Measurements from ENCODE around the gene ZNF135.

The ZNF135 gene

DNA sequence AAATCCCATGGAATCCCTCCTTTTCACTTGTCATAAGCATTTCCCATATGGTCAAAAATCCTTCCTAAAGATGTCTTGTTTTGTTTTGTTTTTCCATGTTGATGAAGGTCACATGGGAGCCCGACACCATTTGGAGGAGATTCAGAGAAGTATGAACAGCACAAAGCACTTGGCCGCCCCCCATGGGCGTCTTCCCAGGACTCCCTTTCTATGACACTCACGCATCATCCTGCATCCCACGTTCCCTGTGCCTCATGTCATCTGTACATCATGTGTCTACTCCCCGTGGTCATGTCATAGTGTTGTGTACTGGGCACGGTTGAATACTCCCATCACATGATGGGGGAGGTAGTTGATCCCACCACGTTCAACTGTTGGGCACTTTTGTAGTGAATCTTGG, 23.2 kb upstream of the ZNF135 start:
- no peak overlapping the region for H3K4me3 ChIP-seq (replicated peaks; ENCODE audit: insufficient read depth, low read length)
- H3K27me3 ChIP-seq (ENCODE audit: insufficient read depth, poor library complexity, severe bottlenecking), result no peaks in the 10 kb centered on the region
- no peak for DNase-seq (ENCODE audit: low read depth in 1 of 2, low spot score in 1 of 2)
- H3K27ac ChIP-seq (replicated peaks), result no peak overlapping the region
- TF ChIP-seq GABPA (IDR thresholded peaks at IDR 0.05; ENCODE audit: low read depth) (no peak), SPI1 (IDR thresholded peaks at IDR 0.05; ENCODE audit: borderline replicate concordance, low read depth) (no peak), POLR2AphosphoS5 (IDR thresholded peaks at IDR 0.05; ENCODE audit: low read depth) (no peak)
- TF ChIP-seq, protein P1, sequence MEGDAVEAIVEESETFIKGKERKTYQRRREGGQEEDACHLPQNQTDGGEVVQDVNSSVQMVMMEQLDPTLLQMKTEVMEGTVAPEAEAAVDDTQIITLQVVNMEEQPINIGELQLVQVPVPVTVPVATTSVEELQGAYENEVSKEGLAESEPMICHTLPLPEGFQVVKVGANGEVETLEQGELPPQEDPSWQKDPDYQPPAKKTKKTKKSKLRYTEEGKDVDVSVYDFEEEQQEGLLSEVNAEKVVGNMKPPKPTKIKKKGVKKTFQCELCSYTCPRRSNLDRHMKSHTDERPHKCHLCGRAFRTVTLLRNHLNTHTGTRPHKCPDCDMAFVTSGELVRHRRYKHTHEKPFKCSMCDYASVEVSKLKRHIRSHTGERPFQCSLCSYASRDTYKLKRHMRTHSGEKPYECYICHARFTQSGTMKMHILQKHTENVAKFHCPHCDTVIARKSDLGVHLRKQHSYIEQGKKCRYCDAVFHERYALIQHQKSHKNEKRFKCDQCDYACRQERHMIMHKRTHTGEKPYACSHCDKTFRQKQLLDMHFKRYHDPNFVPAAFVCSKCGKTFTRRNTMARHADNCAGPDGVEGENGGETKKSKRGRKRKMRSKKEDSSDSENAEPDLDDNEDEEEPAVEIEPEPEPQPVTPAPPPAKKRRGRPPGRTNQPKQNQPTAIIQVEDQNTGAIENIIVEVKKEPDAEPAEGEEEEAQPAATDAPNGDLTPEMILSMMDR (IDR thresholded peaks at IDR 0.05; ENCODE audit: insufficient read depth, low read length), result no peak
- TF ChIP-seq, protein P2, sequence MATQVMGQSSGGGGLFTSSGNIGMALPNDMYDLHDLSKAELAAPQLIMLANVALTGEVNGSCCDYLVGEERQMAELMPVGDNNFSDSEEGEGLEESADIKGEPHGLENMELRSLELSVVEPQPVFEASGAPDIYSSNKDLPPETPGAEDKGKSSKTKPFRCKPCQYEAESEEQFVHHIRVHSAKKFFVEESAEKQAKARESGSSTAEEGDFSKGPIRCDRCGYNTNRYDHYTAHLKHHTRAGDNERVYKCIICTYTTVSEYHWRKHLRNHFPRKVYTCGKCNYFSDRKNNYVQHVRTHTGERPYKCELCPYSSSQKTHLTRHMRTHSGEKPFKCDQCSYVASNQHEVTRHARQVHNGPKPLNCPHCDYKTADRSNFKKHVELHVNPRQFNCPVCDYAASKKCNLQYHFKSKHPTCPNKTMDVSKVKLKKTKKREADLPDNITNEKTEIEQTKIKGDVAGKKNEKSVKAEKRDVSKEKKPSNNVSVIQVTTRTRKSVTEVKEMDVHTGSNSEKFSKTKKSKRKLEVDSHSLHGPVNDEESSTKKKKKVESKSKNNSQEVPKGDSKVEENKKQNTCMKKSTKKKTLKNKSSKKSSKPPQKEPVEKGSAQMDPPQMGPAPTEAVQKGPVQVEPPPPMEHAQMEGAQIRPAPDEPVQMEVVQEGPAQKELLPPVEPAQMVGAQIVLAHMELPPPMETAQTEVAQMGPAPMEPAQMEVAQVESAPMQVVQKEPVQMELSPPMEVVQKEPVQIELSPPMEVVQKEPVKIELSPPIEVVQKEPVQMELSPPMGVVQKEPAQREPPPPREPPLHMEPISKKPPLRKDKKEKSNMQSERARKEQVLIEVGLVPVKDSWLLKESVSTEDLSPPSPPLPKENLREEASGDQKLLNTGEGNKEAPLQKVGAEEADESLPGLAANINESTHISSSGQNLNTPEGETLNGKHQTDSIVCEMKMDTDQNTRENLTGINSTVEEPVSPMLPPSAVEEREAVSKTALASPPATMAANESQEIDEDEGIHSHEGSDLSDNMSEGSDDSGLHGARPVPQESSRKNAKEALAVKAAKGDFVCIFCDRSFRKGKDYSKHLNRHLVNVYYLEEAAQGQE (IDR thresholded peaks at IDR 0.05; ENCODE audit: insufficient replicate concordance, low read depth), result no peak

DNA sequence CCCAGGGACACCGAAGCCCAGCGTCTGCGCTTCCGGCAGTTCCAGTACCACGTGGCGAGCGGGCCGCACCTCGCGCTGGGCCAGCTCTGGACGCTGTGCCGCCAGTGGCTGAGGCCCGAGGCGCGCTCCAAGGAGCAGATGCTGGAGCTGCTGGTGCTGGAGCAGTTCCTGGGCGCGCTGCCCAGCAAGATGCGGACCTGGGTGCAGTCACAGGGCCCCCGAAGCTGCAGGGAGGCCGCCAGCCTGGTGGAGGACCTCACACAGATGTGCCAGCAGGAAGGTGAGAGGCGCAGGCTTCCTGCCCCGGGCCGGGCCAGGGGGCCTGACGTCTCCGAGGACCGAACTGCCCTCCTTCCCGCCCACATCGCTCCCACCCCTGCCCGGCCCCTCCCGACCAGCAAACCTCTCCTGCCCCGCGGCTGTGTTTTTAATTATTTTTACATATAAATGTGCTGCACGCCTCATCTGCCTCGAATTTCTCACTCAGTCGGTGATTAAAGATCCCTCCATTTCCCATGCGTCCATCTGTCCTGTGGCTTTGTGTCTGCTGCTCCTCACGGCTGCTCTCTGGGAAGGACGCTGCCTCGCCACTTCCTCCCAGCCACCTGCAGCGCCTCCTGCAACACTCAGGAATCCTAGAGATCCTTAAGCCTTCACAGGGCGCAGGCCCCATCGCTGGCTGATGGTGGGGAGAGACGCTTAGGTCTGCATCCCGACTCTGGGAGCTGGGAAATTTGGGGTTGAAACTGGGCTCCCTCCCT, 21.0 kb upstream of the ZNF135 start:
- TF ChIP-seq SPI1 (IDR thresholded peaks at IDR 0.05; ENCODE audit: borderline replicate concordance, low read depth), result no peak
- no peak for DNase-seq (ENCODE audit: low read depth in 1 of 2, low spot score in 1 of 2)
- Histone ChIP-seq H3K4me3 (replicated peaks; ENCODE audit: insufficient read depth, low read length) (no peak overlapping the region), H3K27ac (replicated peaks) (no peak overlapping the region), H3K27me3 (ENCODE audit: insufficient read depth, poor library complexity, severe bottlenecking) (no peaks in the 10 kb centered on the region)

DNA sequence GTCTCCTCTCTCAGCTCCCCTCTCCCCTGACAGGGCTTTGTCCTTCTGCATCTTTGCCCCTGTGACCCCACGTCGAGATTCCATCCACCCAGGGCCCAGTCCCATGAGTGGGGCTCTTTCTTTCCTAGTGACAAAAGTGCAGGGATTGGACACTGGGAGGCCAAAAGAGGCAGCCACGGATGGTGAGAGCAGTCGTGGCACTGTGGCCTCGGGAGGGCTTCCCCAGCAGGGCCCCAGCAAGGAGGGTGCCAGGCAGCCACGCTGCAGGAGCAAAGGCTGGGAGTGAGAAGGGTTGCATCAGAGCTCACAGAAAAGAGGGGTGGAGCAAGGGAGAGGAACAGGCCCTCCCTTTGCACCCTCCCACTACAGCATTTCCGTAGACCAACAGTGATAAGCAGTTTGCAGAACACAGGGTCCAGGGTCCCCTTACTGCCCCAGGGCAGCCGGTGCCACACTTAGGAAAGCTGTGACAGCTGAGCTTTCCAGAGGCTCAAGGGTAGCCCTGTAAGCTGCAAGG, 20.3 kb upstream of the ZNF135 start:
- DNase-seq (ENCODE audit: low read depth in 1 of 2, low spot score in 1 of 2), result no peak
- TF ChIP-seq, protein P2 (IDR thresholded peaks at IDR 0.05; ENCODE audit: insufficient replicate concordance, low read depth), result no peak
- TF ChIP-seq POLR2AphosphoS5 (IDR thresholded peaks at IDR 0.05; ENCODE audit: low read depth), result no peak
- TF ChIP-seq, protein P1 (IDR thresholded peaks at IDR 0.05; ENCODE audit: insufficient read depth, low read length), result no peak
- no peak overlapping the region for H3K4me3 ChIP-seq (replicated peaks; ENCODE audit: insufficient read depth, low read length)
- no peaks in the 10 kb centered on the region for H3K27me3 ChIP-seq (ENCODE audit: insufficient read depth, poor library complexity, severe bottlenecking)
- no peak overlapping the region for H3K27ac ChIP-seq (replicated peaks)

DNA sequence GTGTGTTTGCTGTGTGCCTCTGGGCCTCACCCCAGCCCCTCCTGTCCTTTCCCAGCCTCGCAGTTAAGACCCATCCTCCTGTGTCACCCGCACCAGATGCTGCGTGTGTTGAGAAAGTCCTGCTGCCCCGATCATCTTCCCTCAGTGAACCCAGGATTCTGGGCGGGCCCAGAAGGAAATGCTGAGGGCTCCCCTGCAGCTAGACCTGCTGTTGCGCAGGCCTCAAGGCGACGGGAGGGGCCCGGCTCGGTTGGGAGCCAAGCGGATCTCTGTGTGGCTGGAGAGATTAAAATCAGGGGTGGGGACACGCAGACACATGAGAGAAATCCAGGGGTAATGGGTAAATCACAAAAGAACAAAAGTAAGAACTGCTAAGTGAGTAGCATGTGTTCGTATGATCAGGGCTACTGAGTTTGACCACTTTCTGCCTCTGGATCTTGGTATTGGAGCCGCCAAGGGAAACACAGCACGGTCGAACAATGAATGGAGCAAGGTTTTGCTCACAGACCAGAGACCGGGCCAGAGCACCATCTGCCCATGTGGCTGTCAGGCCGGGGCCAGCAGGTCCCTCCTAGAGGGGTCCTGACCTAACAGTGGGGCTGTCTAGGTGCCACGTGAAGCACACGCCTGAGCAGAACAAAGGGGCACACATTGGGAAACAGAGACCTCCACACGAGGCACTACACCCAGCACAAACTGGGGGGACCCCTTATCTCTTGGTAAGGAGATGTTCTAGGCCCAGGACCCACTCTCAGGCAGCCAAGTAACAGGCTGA, 18.1 kb upstream of the ZNF135 start:
- no peak for DNase-seq (ENCODE audit: low read depth in 1 of 2, low spot score in 1 of 2)
- Histone ChIP-seq H3K4me3 (replicated peaks; ENCODE audit: insufficient read depth, low read length) (no peak overlapping the region), H3K27ac (replicated peaks) (no peak overlapping the region), H3K27me3 (ENCODE audit: insufficient read depth, poor library complexity, severe bottlenecking) (no peaks in the 10 kb centered on the region)
- TF ChIP-seq GABPA (IDR thresholded peaks at IDR 0.05; ENCODE audit: low read depth) (no peak), SPI1 (IDR thresholded peaks at IDR 0.05; ENCODE audit: borderline replicate concordance, low read depth) (no peak)

All from HL-60 (cell line).